Central memory CD4-positive, alpha-beta T cell (primary cell): ENCODE data around the gene FNIP2.
"Not testable (repeated sequence)": the region's sequence is repeated elsewhere in the genome, so short reads cannot be mapped to it uniquely, and the experiment has no call there.

Experiments
- DNase-seq: peaks from one replicate; pipeline ENCODE4 v3.0.0; 2022
- total RNA-seq, 3 experiments: gene quantifications; one replicate each; lab custom pipeline; 2026; lab: John Stamatoyannopoulos, UW

Gene FNIP2
- 21.5 to 24.9 (median 22.4) reads per million in 3 experiments for total RNA-seq

GRCh38 chr4:158768555-158769174, at the start of gene FNIP2:
Gene FNIP2 (plus strand): TSS chr4:158769026. CDS start chr4:158769213, 187 bp downstream.
- DNase-seq, result peak; percentile 78

GRCh38 chr4:158721680-158722079, 47.1 kb upstream of the FNIP2 start:
- no peak for DNase-seq

GRCh38 chr4:158722291-158722916, 46.4 kb upstream of the FNIP2 start:
- DNase-seq, result no peak

- DNase-seq, result peak; percentile 74
These were observed 45.7 kb upstream of the FNIP2 start, which contains the start of gene PPID for GRCh38 chr4:158722917-158723793. Gene PPID (minus strand): TSS chr4:158723396. CDS start chr4:158723288, 108 bp downstream.

- no peak for DNase-seq
These were observed 44.2 kb upstream of the FNIP2 start for GRCh38 chr4:158724637-158725036.

GRCh38 chr4:158726633-158727032, 42.2 kb upstream of the FNIP2 start:
- DNase-seq, result no peak

- no peak for DNase-seq
These were observed 40.6 kb upstream of the FNIP2 start for GRCh38 chr4:158728236-158728635.

GRCh38 chr4:158729716-158730559, 38.9 kb upstream of the FNIP2 start:
- peak; percentile 36 for DNase-seq

GRCh38 chr4:158738866-158739265, 30.0 kb upstream of the FNIP2 start:
- DNase-seq, result no peak

GRCh38 chr4:158739600-158739999, 29.2 kb upstream of the FNIP2 start:
- no peak for DNase-seq

- DNase-seq, result no peak
These were observed 27.4 kb upstream of the FNIP2 start for GRCh38 chr4:158741326-158742021.

- not testable (repeated sequence) for DNase-seq
These were observed 22.3 kb upstream of the FNIP2 start for GRCh38 chr4:158746537-158746936.

GRCh38 chr4:158750379-158750778, 18.4 kb upstream of the FNIP2 start:
- no peak for DNase-seq

GRCh38 chr4:158754385-158755180, 14.2 kb upstream of the FNIP2 start:
- DNase-seq, result no peak

- not testable (repeated sequence) for DNase-seq
These were observed 13.0 kb upstream of the FNIP2 start for GRCh38 chr4:158755819-158756218.

GRCh38 chr4:158756588-158756987, 12.2 kb upstream of the FNIP2 start:
- DNase-seq, result no peak

GRCh38 chr4:158758142-158758541, 10.7 kb upstream of the FNIP2 start:
- DNase-seq, result no peak

- DNase-seq, result no peak
These were observed 10.1 kb upstream of the FNIP2 start for GRCh38 chr4:158758703-158759102.

GRCh38 chr4:158759539-158759938, 9.3 kb upstream of the FNIP2 start:
- DNase-seq, result not testable (repeated sequence)

GRCh38 chr4:158760866-158761265, 8.0 kb upstream of the FNIP2 start:
- DNase-seq, result no peak

GRCh38 chr4:158762553-158762952, 6.3 kb upstream of the FNIP2 start:
- DNase-seq, result no peak
